ENCODE data around the gene CGB5. TPM values are rescaled to one million over a fixed set of nuclear protein-coding genes. Genes with fewer than 3 reads are reported as not detected.
A peak's percentile ranks its signal among the peaks of the same experiment; 100 is the strongest.

CGB5 gene
- total and polyA plus RNA-seq, 9 of the 15 experiments (the other 6 are each of a cell fraction or from before 2014, with no cell fraction given): not detected

DNA sequence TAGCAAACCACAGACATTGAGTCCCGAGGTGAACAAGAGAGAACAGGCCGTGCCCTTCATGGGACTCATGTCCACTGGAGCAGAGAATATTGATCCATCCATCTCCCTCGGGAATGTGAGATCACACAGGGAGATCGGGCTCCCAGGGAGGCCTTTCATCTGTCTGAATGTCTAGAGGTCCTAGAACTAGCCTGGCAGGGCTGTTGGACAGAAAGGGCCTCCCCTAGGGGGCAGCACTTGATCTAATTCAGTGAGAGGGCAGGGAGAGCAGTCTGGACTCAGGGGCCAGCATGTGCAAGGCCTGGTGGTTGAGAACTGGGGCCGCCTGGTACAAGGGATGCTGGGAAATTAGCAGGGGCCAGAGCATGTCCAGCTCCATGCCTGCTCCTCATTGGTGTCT, 45.7 kb upstream of the CGB5 start (continued):
- TF ChIP-seq, protein P1, sequence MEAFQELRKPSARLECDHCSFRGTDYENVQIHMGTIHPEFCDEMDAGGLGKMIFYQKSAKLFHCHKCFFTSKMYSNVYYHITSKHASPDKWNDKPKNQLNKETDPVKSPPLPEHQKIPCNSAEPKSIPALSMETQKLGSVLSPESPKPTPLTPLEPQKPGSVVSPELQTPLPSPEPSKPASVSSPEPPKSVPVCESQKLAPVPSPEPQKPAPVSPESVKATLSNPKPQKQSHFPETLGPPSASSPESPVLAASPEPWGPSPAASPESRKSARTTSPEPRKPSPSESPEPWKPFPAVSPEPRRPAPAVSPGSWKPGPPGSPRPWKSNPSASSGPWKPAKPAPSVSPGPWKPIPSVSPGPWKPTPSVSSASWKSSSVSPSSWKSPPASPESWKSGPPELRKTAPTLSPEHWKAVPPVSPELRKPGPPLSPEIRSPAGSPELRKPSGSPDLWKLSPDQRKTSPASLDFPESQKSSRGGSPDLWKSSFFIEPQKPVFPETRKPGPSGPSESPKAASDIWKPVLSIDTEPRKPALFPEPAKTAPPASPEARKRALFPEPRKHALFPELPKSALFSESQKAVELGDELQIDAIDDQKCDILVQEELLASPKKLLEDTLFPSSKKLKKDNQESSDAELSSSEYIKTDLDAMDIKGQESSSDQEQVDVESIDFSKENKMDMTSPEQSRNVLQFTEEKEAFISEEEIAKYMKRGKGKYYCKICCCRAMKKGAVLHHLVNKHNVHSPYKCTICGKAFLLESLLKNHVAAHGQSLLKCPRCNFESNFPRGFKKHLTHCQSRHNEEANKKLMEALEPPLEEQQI (IDR thresholded peaks at IDR 0.05): no peak
- TF ChIP-seq FOXK1 (CRISPR knock-in tag; IDR thresholded peaks at IDR 0.05; ENCODE audit: borderline replicate concordance): no peak
- no peak for TF ChIP-seq DPF2 (IDR thresholded peaks at IDR 0.05)
- no peak for TF ChIP-seq SNIP1 (IDR thresholded peaks at IDR 0.05; ENCODE audit: low read depth)
- TF ChIP-seq STAG1 (CRISPR knock-in tag; IDR thresholded peaks at IDR 0.05; ENCODE audit: borderline replicate concordance): no peak
- TF ChIP-seq KLF16 (IDR thresholded peaks at IDR 0.05): no peak
- TF ChIP-seq, protein P2, sequence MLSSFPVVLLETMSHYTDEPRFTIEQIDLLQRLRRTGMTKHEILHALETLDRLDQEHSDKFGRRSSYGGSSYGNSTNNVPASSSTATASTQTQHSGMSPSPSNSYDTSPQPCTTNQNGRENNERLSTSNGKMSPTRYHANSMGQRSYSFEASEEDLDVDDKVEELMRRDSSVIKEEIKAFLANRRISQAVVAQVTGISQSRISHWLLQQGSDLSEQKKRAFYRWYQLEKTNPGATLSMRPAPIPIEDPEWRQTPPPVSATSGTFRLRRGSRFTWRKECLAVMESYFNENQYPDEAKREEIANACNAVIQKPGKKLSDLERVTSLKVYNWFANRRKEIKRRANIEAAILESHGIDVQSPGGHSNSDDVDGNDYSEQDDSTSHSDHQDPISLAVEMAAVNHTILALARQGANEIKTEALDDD (IDR thresholded peaks at IDR 0.05): no peak
- TF ChIP-seq, protein P3, sequence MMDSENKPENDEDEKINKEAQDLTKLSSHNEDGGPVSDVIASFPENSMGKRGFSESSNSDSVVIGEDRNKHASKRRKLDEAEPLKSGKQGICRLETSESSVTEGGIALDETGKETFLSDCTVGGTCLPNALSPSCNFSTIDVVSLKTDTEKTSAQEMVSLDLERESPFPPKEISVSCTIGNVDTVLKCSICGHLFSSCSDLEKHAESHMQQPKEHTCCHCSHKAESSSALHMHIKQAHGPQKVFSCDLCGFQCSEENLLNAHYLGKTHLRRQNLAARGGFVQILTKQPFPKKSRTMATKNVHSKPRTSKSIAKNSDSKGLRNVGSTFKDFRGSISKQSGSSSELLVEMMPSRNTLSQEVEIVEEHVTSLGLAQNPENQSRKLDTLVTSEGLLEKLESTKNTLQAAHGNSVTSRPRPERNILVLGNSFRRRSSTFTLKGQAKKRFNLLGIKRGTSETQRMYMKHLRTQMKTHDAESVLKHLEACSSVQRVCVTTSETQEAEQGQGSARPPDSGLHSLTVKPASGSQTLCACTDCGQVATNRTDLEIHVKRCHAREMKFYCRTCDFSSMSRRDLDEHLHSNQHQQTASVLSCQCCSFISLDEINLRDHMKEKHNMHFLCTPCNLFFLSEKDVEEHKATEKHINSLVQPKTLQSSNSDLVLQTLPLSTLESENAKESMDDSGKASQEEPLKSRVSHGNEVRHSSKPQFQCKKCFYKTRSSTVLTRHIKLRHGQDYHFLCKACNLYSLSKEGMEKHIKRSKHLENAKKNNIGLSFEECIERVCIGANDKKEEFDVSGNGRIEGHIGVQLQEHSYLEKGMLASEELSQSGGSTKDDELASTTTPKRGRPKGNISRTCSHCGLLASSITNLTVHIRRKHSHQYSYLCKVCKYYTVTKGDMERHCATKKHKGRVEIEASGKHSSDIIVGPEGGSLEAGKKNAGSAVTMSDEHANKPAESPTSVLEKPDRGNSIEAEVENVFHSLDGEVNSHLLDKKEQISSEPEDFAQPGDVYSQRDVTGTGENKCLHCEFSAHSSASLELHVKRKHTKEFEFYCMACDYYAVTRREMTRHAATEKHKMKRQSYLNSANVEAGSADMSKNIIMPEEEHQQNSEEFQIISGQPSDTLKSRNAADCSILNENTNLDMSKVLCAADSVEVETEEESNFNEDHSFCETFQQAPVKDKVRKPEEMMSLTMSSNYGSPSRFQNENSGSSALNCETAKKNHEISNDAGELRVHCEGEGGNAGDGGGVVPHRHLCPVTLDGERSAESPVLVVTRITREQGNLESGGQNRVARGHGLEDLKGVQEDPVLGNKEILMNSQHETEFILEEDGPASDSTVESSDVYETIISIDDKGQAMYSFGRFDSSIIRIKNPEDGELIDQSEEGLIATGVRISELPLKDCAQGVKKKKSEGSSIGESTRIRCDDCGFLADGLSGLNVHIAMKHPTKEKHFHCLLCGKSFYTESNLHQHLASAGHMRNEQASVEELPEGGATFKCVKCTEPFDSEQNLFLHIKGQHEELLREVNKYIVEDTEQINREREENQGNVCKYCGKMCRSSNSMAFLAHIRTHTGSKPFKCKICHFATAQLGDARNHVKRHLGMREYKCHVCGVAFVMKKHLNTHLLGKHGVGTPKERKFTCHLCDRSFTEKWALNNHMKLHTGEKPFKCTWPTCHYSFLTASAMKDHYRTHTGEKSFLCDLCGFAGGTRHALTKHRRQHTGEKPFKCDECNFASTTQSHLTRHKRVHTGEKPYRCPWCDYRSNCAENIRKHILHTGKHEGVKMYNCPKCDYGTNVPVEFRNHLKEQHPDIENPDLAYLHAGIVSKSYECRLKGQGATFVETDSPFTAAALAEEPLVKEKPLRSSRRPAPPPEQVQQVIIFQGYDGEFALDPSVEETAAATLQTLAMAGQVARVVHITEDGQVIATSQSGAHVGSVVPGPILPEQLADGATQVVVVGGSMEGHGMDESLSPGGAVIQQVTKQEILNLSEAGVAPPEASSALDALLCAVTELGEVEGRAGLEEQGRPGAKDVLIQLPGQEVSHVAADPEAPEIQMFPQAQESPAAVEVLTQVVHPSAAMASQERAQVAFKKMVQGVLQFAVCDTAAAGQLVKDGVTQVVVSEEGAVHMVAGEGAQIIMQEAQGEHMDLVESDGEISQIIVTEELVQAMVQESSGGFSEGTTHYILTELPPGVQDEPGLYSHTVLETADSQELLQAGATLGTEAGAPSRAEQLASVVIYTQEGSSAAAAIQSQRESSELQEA (IDR thresholded peaks at IDR 0.05; ENCODE audit: low read depth): no peak
- no peak for TF ChIP-seq FIP1L1 (IDR thresholded peaks at IDR 0.05; ENCODE audit: low read depth, low read length, poor library complexity, severe bottlenecking)
- TF ChIP-seq SMAD4 (CRISPR knock-in tag; conservative IDR thresholded peaks at IDR 0.05): no peak
- no peak for TF ChIP-seq ADNP (tag; IDR thresholded peaks at IDR 0.05)
- no peak for TF ChIP-seq NR2C2 (CRISPR knock-in tag; IDR thresholded peaks at IDR 0.05)
- TF ChIP-seq NR2C2 (tag; IDR thresholded peaks at IDR 0.05): no peak
- 0 out of 2 replicates have a peak, but pooled peaks have one; percentile 39 for TF ChIP-seq XRCC5 (IDR thresholded peaks at IDR 0.05; ENCODE audit: low read depth, low read length)
- TF ChIP-seq, protein P4, sequence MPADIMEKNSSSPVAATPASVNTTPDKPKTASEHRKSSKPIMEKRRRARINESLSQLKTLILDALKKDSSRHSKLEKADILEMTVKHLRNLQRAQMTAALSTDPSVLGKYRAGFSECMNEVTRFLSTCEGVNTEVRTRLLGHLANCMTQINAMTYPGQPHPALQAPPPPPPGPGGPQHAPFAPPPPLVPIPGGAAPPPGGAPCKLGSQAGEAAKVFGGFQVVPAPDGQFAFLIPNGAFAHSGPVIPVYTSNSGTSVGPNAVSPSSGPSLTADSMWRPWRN (IDR thresholded peaks at IDR 0.05; ENCODE audit: low read depth): no peak
- TF ChIP-seq, protein P5, sequence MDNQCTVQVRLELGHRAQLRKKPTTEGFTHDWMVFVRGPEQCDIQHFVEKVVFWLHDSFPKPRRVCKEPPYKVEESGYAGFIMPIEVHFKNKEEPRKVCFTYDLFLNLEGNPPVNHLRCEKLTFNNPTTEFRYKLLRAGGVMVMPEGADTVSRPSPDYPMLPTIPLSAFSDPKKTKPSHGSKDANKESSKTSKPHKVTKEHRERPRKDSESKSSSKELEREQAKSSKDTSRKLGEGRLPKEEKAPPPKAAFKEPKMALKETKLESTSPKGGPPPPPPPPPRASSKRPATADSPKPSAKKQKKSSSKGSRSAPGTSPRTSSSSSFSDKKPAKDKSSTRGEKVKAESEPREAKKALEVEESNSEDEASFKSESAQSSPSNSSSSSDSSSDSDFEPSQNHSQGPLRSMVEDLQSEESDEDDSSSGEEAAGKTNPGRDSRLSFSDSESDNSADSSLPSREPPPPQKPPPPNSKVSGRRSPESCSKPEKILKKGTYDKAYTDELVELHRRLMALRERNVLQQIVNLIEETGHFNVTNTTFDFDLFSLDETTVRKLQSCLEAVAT (IDR thresholded peaks at IDR 0.05): no peak

All from K562 (cell line).